ENCODE results near the gene B3GAT2. TPM values are rescaled to one million over a fixed set of nuclear protein-coding genes. Genes with fewer than 3 reads are reported as not detected.

The B3GAT2 gene
- total RNA-seq, 3 donors from 2014 or later (not counting 1 experiment from before 2014, with no cell fraction given), result not detected

- no peak for DNase-seq
- no peaks in the 10 kb centered on the region for H3K9me3 ChIP-seq (ENCODE audit: control insufficient read depth, insufficient read depth, low read length)
- WGBS (ENCODE audit: insufficient coverage), result 78% methylated on average over 2 of the region's 2 CpGs
- H3K36me3 ChIP-seq (ENCODE audit: control insufficient read depth, insufficient read depth, low read length), result no peaks in the 10 kb centered on the region
- no peaks in the 10 kb centered on the region for H3K36me3 Mint-ChIP-seq
- ATAC-seq, result no peak
- H3K4me1 Mint-ChIP-seq, result no peaks in the 10 kb centered on the region
- no peaks in the 10 kb centered on the region for H3K9me3 Mint-ChIP-seq
- H3K4me3 Mint-ChIP-seq, result no peak overlapping the region
- no peaks in the 10 kb centered on the region for H3K4me1 ChIP-seq (ENCODE audit: control insufficient read depth, insufficient read depth, low read length)
- intact Hi-C loops (cut with micrococcal nuclease), result no loop called here
- H3K4me3 ChIP-seq (ENCODE audit: low read length), result no peak overlapping the region
- H3K27me3 Mint-ChIP-seq (ENCODE audit: low read depth in 2 of 2), result peaks cover 4 to 23% of the 10 kb centered on the region in 2 donors
- no peak overlapping the region for H3K27ac ChIP-seq (ENCODE audit: low read length)
- H3K27ac Mint-ChIP-seq, result no peak overlapping the region
- H3K27me3 ChIP-seq (ENCODE audit: control insufficient read depth, insufficient read depth, low read length), result no peaks in the 10 kb centered on the region
- no peak for TF ChIP-seq CTCF (IDR thresholded peaks at IDR 0.05)
Observed at GRCh38 chr6:70900047-70900446, 56.8 kb downstream of the B3GAT2 start.

- Histone ChIP-seq H3K27ac (ENCODE audit: low read length) (no peak overlapping the region), H3K36me3 (ENCODE audit: control insufficient read depth, insufficient read depth, low read length) (no peaks in the 10 kb centered on the region), H3K4me3 (ENCODE audit: low read length) (no peak overlapping the region), H3K27me3 (ENCODE audit: control insufficient read depth, insufficient read depth, low read length) (no peaks in the 10 kb centered on the region), H3K4me1 (ENCODE audit: control insufficient read depth, insufficient read depth, low read length) (no peaks in the 10 kb centered on the region), H3K9me3 (ENCODE audit: control insufficient read depth, insufficient read depth, low read length) (no peaks in the 10 kb centered on the region)
- DNase-seq (no peak), ATAC-seq (no peak)
- H3K27me3 Mint-ChIP-seq (ENCODE audit: low read depth in 2 of 2), result peaks cover 5 to 25% of the 10 kb centered on the region in 2 donors
- WGBS (ENCODE audit: insufficient coverage), result 94% methylated on average over 12 of the region's 12 CpGs
- TF ChIP-seq CTCF (IDR thresholded peaks at IDR 0.05), result no peak
- H3K27ac Mint-ChIP-seq, result no peak overlapping the region
- H3K9me3 Mint-ChIP-seq, result no peaks in the 10 kb centered on the region
- H3K4me3 Mint-ChIP-seq, result no peak overlapping the region
- no peaks in the 10 kb centered on the region for H3K4me1 Mint-ChIP-seq
- intact Hi-C loops (cut with micrococcal nuclease), result no loop called here
- H3K36me3 Mint-ChIP-seq, result no peaks in the 10 kb centered on the region
Observed at GRCh38 chr6:70894001-70894400, 62.9 kb downstream of the B3GAT2 start.

GRCh38 chr6:70889270-70889669, 67.6 kb downstream of the B3GAT2 start:
- WGBS (ENCODE audit: insufficient coverage), result 88% methylated on average over 7 of the region's 7 CpGs
- H3K4me1 ChIP-seq (ENCODE audit: control insufficient read depth, insufficient read depth, low read length), result no peaks in the 10 kb centered on the region
- no peaks in the 10 kb centered on the region for H3K36me3 ChIP-seq (ENCODE audit: control insufficient read depth, insufficient read depth, low read length)
- H3K27ac ChIP-seq (ENCODE audit: low read length), result no peak overlapping the region
- no peak for TF ChIP-seq CTCF (IDR thresholded peaks at IDR 0.05)
- no peak overlapping the region for H3K4me3 ChIP-seq (ENCODE audit: low read length)
- Mint-ChIP-seq H3K4me3 (no peak overlapping the region), H3K9me3 (no peaks in the 10 kb centered on the region), H3K27ac (no peak overlapping the region), H3K36me3 (no peaks in the 10 kb centered on the region), H3K4me1 (no peaks in the 10 kb centered on the region), H3K27me3 (ENCODE audit: low read depth in 2 of 2) (peaks cover 7 to 17% of the 10 kb centered on the region in 2 donors)
- no peaks in the 10 kb centered on the region for H3K27me3 ChIP-seq (ENCODE audit: control insufficient read depth, insufficient read depth, low read length)
- intact Hi-C loops (cut with micrococcal nuclease), result no loop called here
- no peak for ATAC-seq
- H3K9me3 ChIP-seq (ENCODE audit: control insufficient read depth, insufficient read depth, low read length), result no peaks in the 10 kb centered on the region
- no peak for DNase-seq

- Histone ChIP-seq H3K27ac (ENCODE audit: low read length) (no peak overlapping the region), H3K27me3 (ENCODE audit: control insufficient read depth, insufficient read depth, low read length) (no peaks in the 10 kb centered on the region), H3K4me3 (ENCODE audit: low read length) (no peak overlapping the region), H3K36me3 (ENCODE audit: control insufficient read depth, insufficient read depth, low read length) (no peaks in the 10 kb centered on the region), H3K9me3 (ENCODE audit: control insufficient read depth, insufficient read depth, low read length) (no peaks in the 10 kb centered on the region), H3K4me1 (ENCODE audit: control insufficient read depth, insufficient read depth, low read length) (no peaks in the 10 kb centered on the region)
- no peak overlapping the region for H3K27ac Mint-ChIP-seq
- H3K9me3 Mint-ChIP-seq, result no peaks in the 10 kb centered on the region
- peaks cover 10 to 23% of the 10 kb centered on the region in 2 donors for H3K27me3 Mint-ChIP-seq (ENCODE audit: low read depth in 2 of 2)
- DNase-seq (no peak), ATAC-seq (no peak)
- no peaks in the 10 kb centered on the region for H3K4me1 Mint-ChIP-seq
- WGBS (ENCODE audit: insufficient coverage), result 81% methylated on average over 2 of the region's 2 CpGs
- no peak overlapping the region for H3K4me3 Mint-ChIP-seq
- intact Hi-C loops (cut with micrococcal nuclease), result no loop called here
- no peak for TF ChIP-seq CTCF (IDR thresholded peaks at IDR 0.05)
- H3K36me3 Mint-ChIP-seq, result no peaks in the 10 kb centered on the region
Observed at GRCh38 chr6:70886661-70887060, 70.2 kb downstream of the B3GAT2 start.
